Tongue (tissue), 2 donors: ENCODE data around the gene IFNG-AS1. TPM values are rescaled to one million over a fixed set of nuclear protein-coding genes. Genes with fewer than 3 reads are reported as not detected.

ENCODE experiments used
- DNase-seq: peaks from one replicate; pipeline ENCODE4 v3.0.0-alpha.2; 2015
- total RNA-seq: library from RNA; depleted of rRNA; stranded (reverse); fragments of >200 nt; gene quantifications from one replicate; pipeline ENCODE4 v1.2.3, GENCODE V29; 2014

Gene IFNG-AS1
- total RNA-seq, 1 donor from 2014 or later: 3.3 TPM

- no peak for DNase-seq
Observed at GRCh38 chr12:67994046-67994445, 4.8 kb downstream of the IFNG-AS1 start.

GRCh38 chr12:67996347-67996746 is 7.1 kb downstream of the IFNG-AS1 start:
- DNase-seq: no peak

GRCh38 chr12:67998379-67998778 is 9.1 kb downstream of the IFNG-AS1 start:
- DNase-seq: no peak

DNA sequence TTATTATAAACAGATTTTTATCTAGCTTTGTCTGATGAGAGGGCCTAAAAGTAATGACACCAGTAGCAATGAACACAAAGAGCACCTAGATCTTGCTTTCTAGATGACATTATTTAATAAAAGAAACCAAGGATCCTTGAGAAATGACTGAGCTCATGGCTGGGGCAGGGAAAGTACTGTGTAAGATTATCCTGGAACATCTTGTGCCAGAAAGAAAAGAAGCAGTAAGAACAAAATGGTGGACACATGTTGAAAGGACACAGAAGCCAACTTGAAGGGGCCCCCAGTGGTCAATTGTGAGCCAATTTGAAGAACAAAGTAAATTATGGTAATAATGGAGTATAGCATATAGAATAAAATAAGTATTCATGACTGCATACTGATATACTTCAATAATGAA is 10.0 kb downstream of the IFNG-AS1 start:
- DNase-seq: no peak

DNA sequence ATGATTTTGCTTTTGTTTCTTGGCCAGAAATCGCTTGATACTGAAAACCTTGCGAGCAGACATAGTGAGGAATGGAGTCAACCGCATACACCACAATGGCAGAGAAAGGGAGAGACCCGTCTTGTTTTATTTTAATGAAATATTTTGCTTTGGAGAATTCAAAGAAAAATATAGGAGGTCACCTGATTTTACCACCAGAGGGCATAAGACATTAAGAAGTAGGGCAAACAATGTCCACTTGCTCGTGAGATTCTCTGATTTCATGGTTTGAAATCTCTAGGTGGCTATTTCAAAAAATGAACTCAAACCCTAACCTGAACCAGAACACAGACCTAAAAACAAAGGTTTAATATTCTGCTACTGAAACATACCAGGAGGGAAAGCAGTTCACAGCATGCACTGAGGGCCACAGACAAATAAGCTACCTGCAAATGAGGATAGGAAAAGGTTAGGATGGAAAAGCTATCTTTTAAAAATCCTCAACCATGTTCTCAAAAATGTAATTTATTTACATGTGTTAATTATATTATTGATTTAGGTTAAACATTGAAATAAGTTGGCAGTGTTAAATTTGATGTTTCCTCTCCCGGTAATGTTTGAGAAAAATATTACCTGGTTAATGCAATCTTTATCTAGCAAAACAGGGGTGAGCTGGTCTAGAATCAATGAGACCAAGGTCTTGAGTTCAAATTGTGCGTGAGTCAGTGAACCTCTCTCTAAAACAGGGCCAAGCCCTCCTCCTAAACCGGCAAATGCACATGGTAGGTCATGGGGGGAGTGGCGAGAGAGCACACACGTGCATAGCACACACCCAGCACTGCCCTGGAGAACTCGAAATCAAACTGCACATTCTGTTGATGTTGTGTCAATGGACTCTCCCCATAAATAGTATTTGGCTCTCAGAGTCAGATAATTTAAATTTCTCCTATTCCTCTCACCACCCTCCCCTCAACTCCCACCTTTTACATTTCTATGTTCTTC is 12.5 kb downstream of the IFNG-AS1 start:
- no peak for DNase-seq

DNA sequence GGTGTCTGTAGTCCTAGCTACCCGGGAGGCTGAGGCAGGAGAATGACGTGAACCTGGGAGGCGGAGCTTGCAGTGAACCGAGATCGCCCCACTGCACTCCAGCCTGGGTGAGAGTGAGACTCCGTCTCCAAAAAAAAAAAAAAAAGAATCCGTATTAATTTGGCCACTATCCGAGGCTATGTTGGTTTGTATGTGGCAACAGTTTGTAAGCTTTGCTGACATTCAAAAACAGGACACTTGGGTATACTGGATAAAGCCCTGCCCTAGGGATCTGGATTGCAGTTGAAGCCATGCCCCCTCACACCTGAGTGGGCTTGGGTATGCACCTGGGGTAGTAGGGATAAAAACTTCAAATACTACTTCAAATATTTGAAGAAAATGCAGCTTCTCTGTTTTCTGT is 14.5 kb downstream of the IFNG-AS1 start:
- no peak for DNase-seq

DNA sequence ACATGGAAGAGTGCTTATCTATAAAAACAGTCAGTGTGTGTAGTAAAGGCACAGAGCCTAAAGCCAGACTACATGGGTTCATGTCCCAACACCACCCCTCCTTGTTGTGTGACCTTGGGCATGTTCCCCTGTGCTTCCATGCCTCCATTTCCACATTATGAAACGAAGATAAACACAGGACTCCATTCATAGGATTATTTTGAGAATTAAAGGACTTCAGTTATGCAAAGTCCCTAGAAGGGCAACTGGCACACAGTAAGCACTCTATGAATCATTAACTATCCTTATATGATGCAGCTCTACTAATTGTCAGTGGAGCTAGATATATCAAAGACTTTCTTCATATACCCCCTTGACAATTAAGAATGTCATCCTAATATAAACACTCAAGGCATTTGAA is 17.8 kb downstream of the IFNG-AS1 start:
- DNase-seq: no peak

- no peak for DNase-seq
Observed at GRCh38 chr12:68007466-68007865, 18.2 kb downstream of the IFNG-AS1 start.

- DNase-seq: no peak
Observed at GRCh38 chr12:68011206-68011881, 22.1 kb downstream of the IFNG-AS1 start.

DNA sequence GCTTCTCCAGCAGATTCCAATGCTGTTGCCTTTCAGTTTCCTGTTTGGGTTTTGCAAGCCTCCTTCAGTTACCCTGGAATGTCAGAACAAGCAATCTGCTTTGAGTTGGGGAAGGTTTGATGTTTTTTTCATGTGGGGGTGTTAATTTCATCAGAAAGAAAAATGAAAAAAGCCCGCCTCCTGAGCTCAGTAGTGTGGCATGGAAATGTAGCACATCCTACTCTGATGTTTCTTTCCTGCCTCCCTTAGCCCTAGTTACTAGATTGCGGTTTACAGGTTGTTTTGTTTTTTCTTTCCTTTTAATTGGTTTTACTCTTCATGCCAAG is 22.6 kb downstream of the IFNG-AS1 start:
- DNase-seq: no peak

DNA sequence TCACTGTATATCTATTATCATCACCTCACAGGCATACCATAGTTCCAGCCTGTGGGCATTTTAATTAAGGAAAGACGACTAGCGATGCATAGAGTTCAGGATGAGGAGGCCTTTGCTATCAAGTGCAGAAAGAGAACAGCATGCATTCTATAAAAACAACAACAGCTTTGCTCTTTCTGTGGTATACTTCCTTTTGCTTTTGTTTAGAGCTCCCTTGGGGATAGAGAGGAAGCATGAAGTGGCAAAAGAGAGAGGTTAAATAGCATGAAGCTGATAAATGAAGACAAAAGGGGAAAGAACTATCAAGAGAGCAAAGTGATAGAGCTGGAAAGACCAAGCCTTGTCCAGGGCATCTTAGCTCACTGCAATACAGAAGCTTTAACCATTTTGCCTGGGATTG is 23.5 kb downstream of the IFNG-AS1 start:
- DNase-seq: no peak

DNA sequence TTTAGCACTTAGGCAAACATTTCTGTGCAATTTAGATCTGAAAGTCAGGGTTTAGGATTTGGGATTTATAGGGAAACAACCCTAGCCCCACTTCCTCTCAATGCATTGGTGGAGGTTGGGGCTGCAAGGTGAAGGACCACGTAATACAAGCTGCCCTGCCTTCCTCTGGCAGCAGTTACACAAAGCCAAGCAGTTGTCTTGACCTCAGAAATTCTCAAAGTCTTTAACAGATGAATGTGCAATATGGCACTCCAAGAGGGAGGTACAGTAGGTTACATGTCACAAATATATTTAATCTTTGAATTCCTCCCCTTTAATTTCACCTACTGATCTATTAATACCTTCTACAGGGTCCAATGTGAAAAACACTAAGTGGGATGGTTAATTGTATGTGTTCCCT is 23.9 kb downstream of the IFNG-AS1 start:
- no peak for DNase-seq

DNA sequence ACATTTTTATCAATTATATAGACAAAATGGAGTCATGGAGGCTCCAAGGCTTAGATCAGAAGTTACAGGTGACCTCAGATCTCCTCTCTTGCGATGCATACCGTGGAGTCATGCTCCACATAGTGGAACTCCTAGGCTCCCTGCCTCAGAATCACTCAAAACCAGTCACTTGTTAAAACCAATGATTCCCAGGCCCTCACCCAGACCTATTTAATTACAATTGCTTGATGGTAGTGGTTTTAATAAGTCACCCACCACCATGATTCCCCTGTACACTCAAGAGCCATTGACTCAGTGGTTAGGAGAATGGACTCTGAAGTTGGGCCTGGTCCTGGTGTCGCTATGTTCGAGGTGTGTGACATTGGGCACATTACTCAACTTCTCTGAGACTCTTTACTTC is 26.9 kb downstream of the IFNG-AS1 start:
- no peak for DNase-seq

- no peak for DNase-seq
Observed at GRCh38 chr12:68018315-68018714, 29.1 kb downstream of the IFNG-AS1 start.

GRCh38 chr12:68020049-68020448 is 30.8 kb downstream of the IFNG-AS1 start:
- no peak for DNase-seq

DNA sequence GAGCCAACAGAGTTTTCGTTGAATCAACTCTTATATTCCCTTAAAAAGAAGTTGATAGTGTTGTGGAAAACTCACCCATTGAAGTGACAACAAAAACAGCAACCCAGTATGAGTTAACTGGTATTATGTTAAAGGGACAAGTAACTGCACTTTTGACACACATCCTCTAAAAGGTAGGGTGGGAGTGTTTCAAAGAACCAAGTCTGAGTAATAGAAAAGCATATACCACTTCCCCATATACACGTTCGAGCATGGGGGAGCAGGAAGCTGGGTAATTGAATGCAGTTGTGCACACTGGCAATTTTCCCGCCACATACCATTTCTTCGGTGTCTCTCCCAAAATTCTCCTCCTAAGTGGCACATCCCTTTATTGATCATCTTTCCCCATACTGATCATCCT is 31.5 kb downstream of the IFNG-AS1 start:
- DNase-seq: no peak

DNA sequence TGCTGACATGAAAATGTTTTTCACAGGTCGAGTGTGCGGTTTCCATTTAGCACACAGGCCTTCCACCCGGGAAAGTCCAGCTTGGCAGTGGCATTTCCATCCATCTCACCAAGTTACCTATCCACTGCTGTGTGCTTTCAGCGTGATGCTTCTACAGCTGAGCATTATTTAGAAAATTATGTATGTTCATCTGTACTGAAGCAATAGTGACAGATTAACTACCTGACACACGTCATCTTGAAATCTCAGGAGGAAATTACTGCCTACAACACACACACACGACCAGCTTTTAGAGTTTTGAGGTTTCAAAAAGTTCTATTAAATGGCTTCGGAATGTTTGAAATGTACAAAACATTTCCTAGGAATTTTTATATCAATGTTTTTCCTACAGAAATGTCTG is 39.4 kb downstream of the IFNG-AS1 start:
- DNase-seq: no peak

- DNase-seq: no peak
Observed at GRCh38 chr12:68030248-68030647, 41.0 kb downstream of the IFNG-AS1 start.

DNA sequence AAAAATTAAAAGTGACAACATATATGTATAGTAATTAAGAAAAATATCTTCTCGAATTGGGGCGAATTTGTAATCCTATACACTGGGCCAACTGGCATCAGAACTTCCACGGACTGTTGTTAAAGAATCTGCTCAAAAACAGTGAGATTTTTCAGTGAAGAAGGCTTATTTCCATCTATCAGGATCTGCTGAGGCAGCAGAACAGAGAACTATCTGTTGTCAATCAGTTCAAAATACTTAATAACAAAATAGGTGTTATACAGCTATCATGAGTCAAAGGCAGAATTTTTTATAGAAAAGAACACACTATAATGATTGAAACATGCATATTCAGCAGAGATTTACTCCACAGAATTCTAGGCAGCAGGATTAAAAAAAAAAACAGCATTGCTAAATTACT is 41.9 kb downstream of the IFNG-AS1 start:
- DNase-seq: no peak

DNA sequence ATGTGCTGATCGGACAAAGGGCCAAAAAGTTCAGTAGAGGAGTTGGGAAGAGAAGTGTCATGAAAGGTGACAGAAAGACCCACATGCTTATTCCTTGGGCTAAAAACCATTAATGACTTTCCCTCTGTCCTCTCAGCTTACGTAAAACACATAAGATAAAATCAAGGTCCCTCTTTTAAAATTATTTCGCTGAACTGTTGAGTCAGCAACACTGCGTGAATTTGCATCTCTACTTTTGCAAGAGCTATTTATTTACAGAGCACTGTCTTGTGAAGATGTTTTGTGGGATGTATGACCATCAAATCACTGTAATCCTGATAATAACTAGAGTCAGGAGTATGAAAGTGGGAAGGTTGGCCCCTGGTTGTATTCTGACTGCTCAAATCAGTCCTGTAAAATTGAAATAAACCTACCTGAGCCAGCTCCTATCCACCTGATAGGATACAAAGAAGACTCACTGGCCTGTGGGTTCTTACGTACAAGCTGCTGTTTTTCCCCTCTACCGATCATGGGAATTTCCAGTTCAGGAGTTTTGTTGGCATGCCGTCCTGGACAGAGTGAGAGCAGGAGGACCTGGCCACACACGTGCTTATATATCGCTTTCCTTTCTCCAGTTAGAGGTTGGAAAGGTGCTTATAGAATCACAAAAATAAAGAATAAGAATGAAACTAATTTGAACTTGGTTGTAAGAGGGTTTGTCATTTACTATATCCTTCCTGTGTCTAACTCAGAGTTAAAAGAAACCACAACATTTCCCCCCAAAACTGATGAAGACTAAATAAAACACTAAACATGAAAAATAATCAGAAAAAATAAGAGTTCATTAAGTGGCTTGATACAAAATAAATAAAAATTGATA is 42.9 kb downstream of the IFNG-AS1 start:
- DNase-seq: no peak

DNA sequence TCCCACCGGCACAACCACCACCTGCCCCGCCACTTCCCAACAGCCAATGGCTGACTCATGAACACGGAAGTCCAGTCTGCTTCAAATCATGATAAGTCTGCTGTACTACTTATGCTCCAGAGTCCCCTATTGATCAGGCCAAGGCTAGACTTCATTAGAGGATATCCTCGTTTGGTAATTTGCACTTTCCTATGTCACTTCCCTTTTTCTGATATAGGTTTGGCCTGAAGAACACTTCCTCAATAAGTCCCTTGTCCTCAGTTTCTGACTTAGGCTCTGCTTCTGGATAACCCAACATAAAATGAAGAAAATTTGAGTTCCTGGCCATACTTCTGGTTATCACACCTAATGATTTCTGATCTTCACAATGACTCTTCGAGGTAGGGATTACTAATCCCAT is 45.3 kb downstream of the IFNG-AS1 start:
- no peak for DNase-seq

DNA sequence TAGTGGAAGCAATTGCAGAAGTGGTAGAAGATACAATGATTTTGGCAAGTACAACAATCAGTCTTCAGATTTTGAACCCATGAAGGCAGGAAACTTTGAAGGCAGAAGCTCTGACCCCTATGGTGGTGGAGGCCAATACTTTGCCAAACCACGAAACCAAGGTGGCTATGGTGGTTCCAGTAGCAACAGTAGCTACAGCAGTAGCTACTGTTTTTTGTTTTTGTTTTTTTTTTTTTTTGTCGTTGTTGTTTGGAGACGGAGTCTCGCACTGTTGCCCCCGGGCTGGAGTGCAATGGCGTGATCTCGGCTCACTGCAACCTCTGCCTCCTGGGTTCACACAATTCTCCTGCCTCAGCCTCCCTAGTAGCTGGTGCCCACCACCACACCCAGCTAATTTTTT is 47.4 kb downstream of the IFNG-AS1 start:
- no peak for DNase-seq
